ENCODE data around the gene CISD2.

GRCh38 chr4:102823897-102824296, 44.9 kb upstream of the CISD2 start:
- no peak for TF ChIP-seq POLR2AphosphoS5 (IDR thresholded peaks at IDR 0.05; ENCODE audit: low read depth, low read length)
- TF ChIP-seq POLR2A (IDR thresholded peaks at IDR 0.05; ENCODE audit: low read depth, low read length), result no peak

Data from GM12891 (cell line).